Panc1 (cell line): ENCODE data around the gene SCO2.

ENCODE experiments used
- CTCF ChIP-seq: fragments of 450-650 bp; IDR thresholded peaks from 2 replicates; pipeline ENCODE4 v1.5.1; 2017; ENCODE audit warnings: mild to moderate bottlenecking
- POLR2AphosphoS5 ChIP-seq: IDR thresholded peaks from 2 replicates; pipeline ENCODE4 v1.6.1; 2012; ENCODE audit warnings: mild to moderate bottlenecking, low read depth, low read length, moderate library complexity

GRCh38 chr22:50483556-50483955, 41.8 kb downstream of the SCO2 start:
- TF ChIP-seq POLR2AphosphoS5: no peak
- TF ChIP-seq CTCF: no peak
